H9 (cell line): ENCODE results near the gene BET1L. TPM values are rescaled to one million over a fixed set of nuclear protein-coding genes. Genes with fewer than 3 reads are reported as not detected.
A peak's percentile ranks its signal among the peaks of the same experiment; 100 is the strongest.

Source experiments
- DNase-seq: peaks from one replicate; pipeline ENCODE4 v3.0.0-alpha.2; 2017
- H2AFZ ChIP-seq: one replicate; pipeline ENCODE4 v1.6.1; 2013; ENCODE audit warnings: mild to moderate bottlenecking, low read length, control low read depth, moderate library complexity
- H2AK5ac ChIP-seq: 2 replicates; pipeline ENCODE4 v1.6.1; 2013; ENCODE audit warnings: low read length, control low read depth, mixed read lengths; ENCODE audit not compliant: insufficient read length
- H2BK120ac ChIP-seq: one replicate; pipeline ENCODE4 v1.6.1; 2013; ENCODE audit warnings: low read depth, mild to moderate bottlenecking, low read length, control low read depth, inconsistent platforms; ENCODE audit not compliant: poor library complexity, severe bottlenecking
- H2BK12ac ChIP-seq: 2 replicates; pipeline ENCODE4 v1.6.1; 2013; ENCODE audit warnings: low read length, control low read depth, mixed read lengths, low read depth; ENCODE audit not compliant: insufficient read length
- H2BK15ac ChIP-seq: 2 replicates; pipeline ENCODE4 v1.6.1; 2013; ENCODE audit warnings: low read depth, low read length, control low read depth
- H2BK20ac ChIP-seq: one replicate; pipeline ENCODE4 v1.6.1; 2013; ENCODE audit warnings: low read depth, mild to moderate bottlenecking, low read length, control low read depth, inconsistent platforms; ENCODE audit not compliant: poor library complexity, severe bottlenecking
- H2BK5ac ChIP-seq: 2 replicates; pipeline ENCODE4 v1.6.1; 2013; ENCODE audit warnings: low read length, control low read depth, mixed read lengths; ENCODE audit not compliant: insufficient read length
- H3K14ac ChIP-seq: 2 replicates; pipeline ENCODE4 v1.6.1; 2013; ENCODE audit warnings: low read length, control low read depth; ENCODE audit not compliant: insufficient read depth
- H3K18ac ChIP-seq: 2 replicates; pipeline ENCODE4 v1.6.1; 2013; ENCODE audit warnings: low read depth, mild to moderate bottlenecking, mixed read lengths, low read length, control low read depth; ENCODE audit not compliant: insufficient read length
- H3K23ac ChIP-seq: 2 replicates; pipeline ENCODE4 v1.6.1; 2013; ENCODE audit warnings: low read length, control low read depth, mixed read lengths, low read depth; ENCODE audit not compliant: insufficient read length
- H3K23me2 ChIP-seq: 2 replicates; pipeline ENCODE4 v1.6.1; 2013; ENCODE audit warnings: low read depth, mild to moderate bottlenecking, mixed read lengths, low read length, control low read depth; ENCODE audit not compliant: insufficient read length, poor library complexity, severe bottlenecking
- H3K27ac ChIP-seq: 2 replicates; pipeline ENCODE4 v1.5.1; 2013; ENCODE audit warnings: low read length, control low read depth, mixed read lengths, low read depth; ENCODE audit not compliant: insufficient read length
- H3K27me3 ChIP-seq: 2 replicates; pipeline ENCODE4 v1.6.1; 2013; ENCODE audit warnings: low read length, control low read depth, inconsistent platforms; ENCODE audit not compliant: insufficient read depth
- H3K4ac ChIP-seq: 2 replicates; pipeline ENCODE4 v1.6.1; 2013; ENCODE audit warnings: low read depth, mild to moderate bottlenecking, control low read depth, inconsistent platforms, low read length, moderate library complexity
- H3K4me1 ChIP-seq: 2 replicates; pipeline ENCODE4 v1.6.1; 2013; ENCODE audit warnings: low read length, control low read depth, inconsistent platforms; ENCODE audit not compliant: insufficient read depth
- H3K4me2 ChIP-seq: 2 replicates; pipeline ENCODE4 v1.6.1; 2013; ENCODE audit warnings: low read length, control low read depth, mixed read lengths; ENCODE audit not compliant: insufficient read length, insufficient read depth
- H3K56ac ChIP-seq: 2 replicates; pipeline ENCODE4 v1.6.1; 2013; ENCODE audit warnings: low read depth, mild to moderate bottlenecking, mixed read lengths, low read length, control low read depth; ENCODE audit not compliant: insufficient read length
- H3K79me1 ChIP-seq: 2 replicates; pipeline ENCODE4 v1.6.1; 2013; ENCODE audit warnings: low read depth, mild to moderate bottlenecking, moderate library complexity, low read length, control low read depth, inconsistent platforms; ENCODE audit not compliant: insufficient read depth, poor library complexity, severe bottlenecking
- H3K79me2 ChIP-seq: 2 replicates; pipeline ENCODE4 v1.6.1; 2013; ENCODE audit warnings: low read length, control low read depth, inconsistent platforms; ENCODE audit not compliant: insufficient read depth
- H3K9ac ChIP-seq: 2 replicates; pipeline ENCODE4 v1.6.1; 2013; ENCODE audit warnings: low read length, control low read depth, mixed read lengths; ENCODE audit not compliant: insufficient read length; ENCODE audit errors: extremely low read depth
- H3K9me3 ChIP-seq: one replicate; pipeline ENCODE4 v1.6.1; 2013; ENCODE audit warnings: low read depth, low read length, inconsistent platforms; ENCODE audit not compliant: control insufficient read depth
- H3T11ph ChIP-seq: one replicate; pipeline ENCODE4 v1.6.1; 2013; ENCODE audit warnings: mild to moderate bottlenecking, low read length, control low read depth, inconsistent platforms
- H4K20me1 ChIP-seq: one replicate; pipeline ENCODE4 v1.6.1; 2013; ENCODE audit not compliant: control insufficient read depth, insufficient read length, insufficient read depth
- H4K5ac ChIP-seq: 2 replicates; pipeline ENCODE4 v1.6.1; 2013; ENCODE audit warnings: low read depth, mild to moderate bottlenecking, mixed read lengths, low read length, control low read depth; ENCODE audit not compliant: insufficient read length
- H4K8ac ChIP-seq: replicated peaks from 2 replicates; pipeline ENCODE4 v1.6.1; 2013; ENCODE audit warnings: low read length, control low read depth, mixed read lengths, low read depth; ENCODE audit not compliant: insufficient read length
- H4K91ac ChIP-seq: 2 replicates; pipeline ENCODE4 v1.6.1; 2013; ENCODE audit warnings: low read depth, mild to moderate bottlenecking, moderate library complexity, mixed read lengths, low read length, control low read depth; ENCODE audit not compliant: insufficient read length
- H3K27ac Mint-ChIP-seq, 3 experiments: 2 replicates in 2 of 3; 3 replicates in 1 of 3; pipeline ENCODE4 v1.8.0; 2020 to 2021; ENCODE audit warnings: mixed read lengths in 3 of 3, mild to moderate bottlenecking in 1 of 3, moderate library complexity in 1 of 3
- H3K27me3 Mint-ChIP-seq: 2 replicates; pipeline ENCODE4 v1.8.0; 2021; ENCODE audit warnings: low read depth, mild to moderate bottlenecking, moderate library complexity, mixed read lengths
- H3K36me3 Mint-ChIP-seq, 3 experiments: 2 replicates in 2 of 3; 3 replicates in 1 of 3; pipeline ENCODE4 v1.8.0; 2020 to 2021; ENCODE audit warnings: low read depth in 3 of 3, mixed read lengths in 3 of 3; ENCODE audit not compliant: insufficient read depth in 1 of 3
- H3K4me1 Mint-ChIP-seq, 2 experiments: 2 replicates each; pipeline ENCODE4 v1.8.0; 2020; ENCODE audit warnings: mixed read lengths in 2 of 2
- H3K4me3 Mint-ChIP-seq, 2 experiments: 2 replicates in 1 of 2; 3 replicates in 1 of 2; pipeline ENCODE4 v1.8.0; 2020 to 2021; ENCODE audit warnings: mild to moderate bottlenecking in 2 of 2, mixed read lengths in 2 of 2, moderate library complexity in 1 of 2
- H3K9me3 Mint-ChIP-seq, 2 experiments: 2 replicates in 1 of 2; 3 replicates in 1 of 2; pipeline ENCODE4 v1.8.0; 2020; ENCODE audit warnings: mild to moderate bottlenecking in 2 of 2, mixed read lengths in 2 of 2, moderate library complexity in 1 of 2
- CTCF ChIP-seq: fragments of 200-600 bp; sonication (generic); conservative IDR thresholded peaks from 3 replicates; pipeline ENCODE4 v1.8.0; 2021; ENCODE audit warnings: antibody characterized with exemption, mild to moderate bottlenecking
- WGBS: extraction: QIAGEN DNeasy Blood & Tissue Kit; methylation state at CpG from one replicate; pipeline ENCODE4 v1.1.7; 2013; ENCODE audit warnings: missing lambda C conversion rate, low lambda C conversion rate, mixed read lengths; ENCODE audit not compliant: insufficient read length; ENCODE audit errors: extremely low coverage; 5-methylcytosine and 5-hydroxymethylcytosine counted together
- total RNA-seq: library from RNA; stranded (reverse); gene quantifications from 2 replicates; pipeline ENCODE4 v1.2.1, GENCODE V29; 2021

Gene BET1L
- total RNA-seq, 1 experiment from 2014 or later = 49.4 TPM

GRCh38 chr11:199782-200181 is 7.4 kb downstream of the BET1L start:
- no peak for DNase-seq
- Histone ChIP-seq H4K8ac (no peak overlapping the region), H2BK15ac (no peak overlapping the region), H3K18ac (no peak overlapping the region), H3K79me2 (no peaks in the 10 kb centered on the region), H3K4me1 (no peaks in the 10 kb centered on the region), H3T11ph (no peak overlapping the region), H2BK20ac (no peak overlapping the region), H2BK12ac (no peak overlapping the region), H3K4ac (no peak overlapping the region), H2BK120ac (no peak overlapping the region), H3K23ac (no peak overlapping the region), H3K4me2 (no peak overlapping the region), H2BK5ac (no peak overlapping the region), H3K14ac (no peak overlapping the region), H3K27ac (no peak overlapping the region), H2AFZ (no peak overlapping the region), H4K91ac (no peak overlapping the region), H4K20me1 (no peaks in the 10 kb centered on the region), H3K27me3 (no peaks in the 10 kb centered on the region), H3K23me2 (no peaks in the 10 kb centered on the region), H3K9me3 (no peaks in the 10 kb centered on the region), H2AK5ac (no peak overlapping the region), H3K9ac (no peak overlapping the region), H3K79me1 (no peaks in the 10 kb centered on the region), H3K56ac (no peak overlapping the region), H4K5ac (no peak overlapping the region)
- no peak for TF ChIP-seq CTCF
- no CpG with 5 or more reads among the region's 8 CpGs for WGBS
- H3K4me3 Mint-ChIP-seq = no peak overlapping the region
- H3K36me3 Mint-ChIP-seq = peaks cover 7 to 23% (median 19%) of the 10 kb centered on the region in 3 experiments
- peaks cover 0 to 6% of the 10 kb centered on the region in 2 experiments; a peak in 4 of 5 replicates for H3K9me3 Mint-ChIP-seq
- no peaks in the 10 kb centered on the region for H3K4me1 Mint-ChIP-seq
- peak overlapping the region in 1 of 3 experiments; percentile 59; a peak in 1 of 7 replicates for H3K27ac Mint-ChIP-seq
- H3K27me3 Mint-ChIP-seq = peaks cover 1% of the 10 kb centered on the region
